ENCODE data around the gene TSEN34.

Gene TSEN34

DNA sequence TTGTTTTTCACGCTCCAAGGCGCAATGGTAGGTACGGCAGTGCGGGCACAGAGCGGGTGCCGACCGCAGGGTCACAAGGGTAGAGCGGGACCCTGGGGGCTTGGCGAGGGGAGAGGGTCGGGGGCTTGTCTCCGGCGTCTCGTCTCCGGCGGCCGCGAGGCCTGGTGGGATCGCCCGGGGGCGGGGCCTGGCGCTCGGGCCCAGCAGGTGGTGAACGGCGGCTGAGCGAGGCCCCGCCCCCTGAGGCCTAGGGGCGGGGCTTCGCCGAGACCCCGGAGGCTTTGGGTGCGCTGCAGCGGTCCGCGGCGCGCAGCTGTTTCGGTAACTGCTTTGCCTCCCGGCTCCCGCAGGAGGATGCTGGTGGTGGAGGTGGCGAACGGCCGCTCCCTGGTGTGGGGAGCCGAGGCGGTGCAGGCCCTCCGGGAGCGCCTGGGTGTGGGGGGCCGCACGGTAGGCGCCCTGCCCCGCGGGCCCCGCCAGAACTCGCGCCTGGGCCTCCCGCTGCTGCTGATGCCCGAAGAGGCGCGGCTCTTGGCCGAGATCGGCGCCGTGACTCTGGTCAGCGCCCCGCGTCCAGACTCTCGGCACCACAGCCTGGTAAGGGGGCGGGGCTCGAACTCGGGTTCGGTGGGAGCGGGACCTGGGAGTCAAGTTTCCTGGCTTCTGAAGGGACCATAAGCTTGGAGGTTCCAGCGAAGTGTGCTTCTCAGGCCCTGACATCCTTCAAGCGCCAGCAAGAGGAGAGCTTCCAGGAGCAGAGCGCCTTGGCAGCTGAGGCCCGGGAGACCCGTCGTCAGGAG lies at the start of gene TSEN34:
Gene TSEN34 (plus strand): TSS at position 298 of the 800 bp plus-strand sequence. CDS start 57 bp downstream, at position 355.
- Histone ChIP-seq H3K36me3 (ENCODE audit: insufficient read depth, low read length) (peaks cover 23% of the 10 kb centered on the region), H3K4me3 (peak within 1 kb of the TSS; percentile 88), H3K27ac (peak within 1 kb of the TSS; percentile 97), H3K9ac (ENCODE audit: insufficient read length) (peak within 1 kb of the TSS; percentile 97), H3K9me3 (ENCODE audit: low read depth, low read length) (no peaks in the 10 kb centered on the region)
- TF ChIP-seq EZH2 (IDR thresholded peaks at IDR 0.05): no peak
- peak; percentile 84 for TF ChIP-seq POLR2AphosphoS5 (IDR thresholded peaks at IDR 0.05; ENCODE audit: borderline replicate concordance, low read depth, low read length)
- TF ChIP-seq FOXP2 (optimal IDR thresholded peaks at IDR 0.05; ENCODE audit: control extremely low read depth, extremely low read length, insufficient read depth): peak; percentile 40
- no peak for DNase-seq (ENCODE audit: low read depth, low spot score)

DNA sequence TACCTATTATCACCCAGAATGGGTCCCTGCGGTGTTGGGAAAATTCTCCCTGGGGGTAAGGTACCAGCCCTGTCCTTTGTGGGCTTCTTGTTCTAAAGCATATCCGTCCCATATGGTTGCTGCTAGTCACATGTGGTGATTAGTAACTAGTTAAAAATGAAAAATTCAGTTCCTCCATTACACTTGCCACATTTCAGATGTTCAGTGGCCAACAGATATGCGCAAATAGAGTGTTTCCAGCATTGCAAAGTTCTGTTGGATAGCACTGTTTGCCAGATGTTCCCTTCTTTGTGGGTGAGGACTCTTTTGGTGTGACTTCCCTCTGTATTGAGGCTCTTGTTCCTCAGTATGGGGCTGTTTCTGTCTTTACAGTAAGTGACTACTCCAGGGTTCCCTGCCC lies 49.8 kb upstream of the TSEN34 start:
- peaks cover 66% of the 10 kb centered on the region for H3K36me3 ChIP-seq (ENCODE audit: insufficient read depth, low read length)
- no peak for TF ChIP-seq POLR2AphosphoS5 (IDR thresholded peaks at IDR 0.05; ENCODE audit: borderline replicate concordance, low read depth, low read length)
- no peak overlapping the region for H3K9ac ChIP-seq (ENCODE audit: insufficient read length)
- H3K4me3 ChIP-seq: no peak overlapping the region
- no peak overlapping the region for H3K27ac ChIP-seq
- DNase-seq (ENCODE audit: low read depth, low spot score): no peak
- no peaks in the 10 kb centered on the region for H3K9me3 ChIP-seq (ENCODE audit: low read depth, low read length)

DNA sequence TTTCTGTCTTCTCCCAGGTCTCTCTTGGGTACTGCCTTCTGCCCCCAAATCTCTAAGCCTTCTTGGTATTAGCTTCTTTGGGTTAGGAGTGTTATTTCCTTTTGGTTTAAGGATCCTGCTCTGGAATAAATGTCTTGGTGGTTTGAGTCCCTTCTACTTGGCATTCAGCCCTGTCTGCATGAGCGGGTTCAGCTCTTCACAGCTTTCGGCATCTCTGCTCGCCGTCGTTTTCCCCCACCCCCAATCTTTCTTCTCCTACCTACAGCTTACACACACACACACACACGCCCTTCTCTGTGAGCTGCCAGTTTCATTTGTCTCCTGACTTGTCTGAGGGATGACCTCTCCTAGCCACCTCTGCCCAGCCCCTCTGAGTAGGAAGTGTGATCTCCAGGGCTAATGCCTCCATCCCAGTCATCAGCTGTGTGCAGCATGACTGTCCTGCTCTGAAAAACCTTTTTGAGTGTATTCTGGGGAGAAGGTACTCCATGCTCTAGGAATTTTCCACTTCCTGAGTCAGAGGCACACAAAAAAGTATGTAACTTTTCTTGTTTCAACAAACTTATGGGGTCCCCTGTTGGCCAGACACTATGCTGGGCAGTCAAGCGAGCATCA lies 48.8 kb upstream of the TSEN34 start:
- DNase-seq (ENCODE audit: low read depth, low spot score): no peak
- Histone ChIP-seq H3K9ac (ENCODE audit: insufficient read length) (no peak overlapping the region), H3K4me3 (no peak overlapping the region), H3K27ac (no peak overlapping the region), H3K36me3 (ENCODE audit: insufficient read depth, low read length) (peaks cover 76% of the 10 kb centered on the region), H3K9me3 (ENCODE audit: low read depth, low read length) (no peaks in the 10 kb centered on the region)
- no peak for TF ChIP-seq EZH2 (IDR thresholded peaks at IDR 0.05)
- no peak for TF ChIP-seq POLR2AphosphoS5 (IDR thresholded peaks at IDR 0.05; ENCODE audit: borderline replicate concordance, low read depth, low read length)
- TF ChIP-seq FOXP2 (optimal IDR thresholded peaks at IDR 0.05; ENCODE audit: control extremely low read depth, extremely low read length, insufficient read depth): no peak

DNA sequence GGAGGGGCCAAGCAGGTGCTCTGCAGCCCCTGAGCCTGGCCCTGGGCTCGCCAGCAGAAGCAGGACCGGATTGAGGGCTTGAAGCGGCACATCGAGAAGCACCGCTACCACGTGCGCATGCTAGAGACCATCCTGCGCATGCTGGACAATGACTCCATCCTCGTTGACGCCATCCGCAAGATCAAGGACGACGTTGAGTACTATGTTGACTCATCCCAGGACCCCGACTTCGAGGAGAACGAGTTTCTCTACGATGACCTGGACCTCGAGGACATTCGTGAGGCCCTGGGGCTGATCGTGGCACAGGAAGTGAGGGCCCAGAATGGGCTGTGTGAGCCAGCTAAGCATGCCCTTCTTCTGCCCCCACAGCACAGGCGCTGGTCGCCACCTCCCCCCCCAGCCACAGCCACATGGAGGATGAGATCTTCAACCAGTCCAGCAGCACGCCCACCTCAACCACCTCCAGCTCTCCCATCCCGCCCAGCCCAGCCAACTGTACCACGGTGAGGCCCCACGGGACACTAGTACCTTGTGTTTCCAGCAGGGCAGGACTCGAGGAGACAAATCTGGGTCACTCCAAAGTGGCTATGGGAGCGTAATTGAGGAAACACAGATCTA lies 45.5 kb upstream of the TSEN34 start:
- DNase-seq (ENCODE audit: low read depth, low spot score): no peak
- Histone ChIP-seq H3K9ac (ENCODE audit: insufficient read length) (no peak overlapping the region), H3K36me3 (ENCODE audit: insufficient read depth, low read length) (peaks cover 80% of the 10 kb centered on the region), H3K9me3 (ENCODE audit: low read depth, low read length) (no peaks in the 10 kb centered on the region), H3K4me3 (no peak overlapping the region), H3K27ac (no peak overlapping the region)
- TF ChIP-seq FOXP2 (optimal IDR thresholded peaks at IDR 0.05; ENCODE audit: control extremely low read depth, extremely low read length, insufficient read depth) (no peak), EZH2 (IDR thresholded peaks at IDR 0.05) (no peak), POLR2AphosphoS5 (IDR thresholded peaks at IDR 0.05; ENCODE audit: borderline replicate concordance, low read depth, low read length) (no peak)

DNA sequence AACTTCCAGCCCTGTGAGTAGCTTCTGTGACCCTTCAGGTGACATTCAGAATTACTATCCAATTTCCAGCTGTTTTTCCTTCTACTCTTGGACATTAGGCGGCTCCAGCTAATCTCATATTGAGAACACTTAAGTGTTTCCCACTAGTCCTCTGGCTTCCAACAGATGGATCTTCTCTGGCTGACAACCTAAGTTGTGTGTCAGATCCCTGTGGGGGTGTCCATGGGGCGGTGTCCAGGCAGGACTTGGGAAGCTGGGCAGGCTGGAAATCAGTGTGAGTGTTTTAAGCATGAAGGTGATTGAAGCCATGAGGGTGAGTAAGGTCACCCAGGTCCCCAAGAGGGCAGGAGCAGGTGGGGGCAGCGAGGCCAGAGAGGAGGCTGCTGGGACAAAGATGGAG lies 43.4 kb upstream of the TSEN34 start:
- H3K9me3 ChIP-seq (ENCODE audit: low read depth, low read length): no peaks in the 10 kb centered on the region
- H3K9ac ChIP-seq (ENCODE audit: insufficient read length): no peak overlapping the region
- DNase-seq (ENCODE audit: low read depth, low spot score): no peak
- TF ChIP-seq EZH2 (IDR thresholded peaks at IDR 0.05) (no peak), POLR2AphosphoS5 (IDR thresholded peaks at IDR 0.05; ENCODE audit: borderline replicate concordance, low read depth, low read length) (no peak), FOXP2 (optimal IDR thresholded peaks at IDR 0.05; ENCODE audit: control extremely low read depth, extremely low read length, insufficient read depth) (no peak)
- H3K36me3 ChIP-seq (ENCODE audit: insufficient read depth, low read length): peaks cover 85% of the 10 kb centered on the region
- H3K27ac ChIP-seq: no peak overlapping the region
- no peak overlapping the region for H3K4me3 ChIP-seq

DNA sequence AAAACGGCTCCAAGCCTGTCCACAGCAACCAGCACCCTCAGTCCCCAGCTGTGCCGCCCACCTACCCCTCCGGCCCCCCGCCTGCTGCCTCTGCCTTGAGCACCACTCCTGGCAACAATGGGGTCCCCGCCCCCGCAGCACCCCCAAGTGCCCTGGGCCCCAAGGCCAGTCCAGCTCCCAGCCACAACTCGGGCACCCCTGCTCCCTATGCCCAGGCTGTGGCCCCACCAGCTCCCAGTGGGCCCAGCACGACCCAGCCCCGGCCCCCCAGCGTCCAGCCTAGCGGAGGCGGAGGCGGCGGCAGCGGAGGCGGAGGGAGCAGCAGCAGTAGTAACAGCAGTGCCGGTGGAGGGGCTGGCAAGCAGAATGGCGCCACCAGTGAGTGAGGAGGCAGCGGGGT lies 43.0 kb upstream of the TSEN34 start:
- Histone ChIP-seq H3K27ac (no peak overlapping the region), H3K9ac (ENCODE audit: insufficient read length) (no peak overlapping the region), H3K36me3 (ENCODE audit: insufficient read depth, low read length) (peaks cover 85% of the 10 kb centered on the region), H3K9me3 (ENCODE audit: low read depth, low read length) (no peaks in the 10 kb centered on the region), H3K4me3 (no peak overlapping the region)
- DNase-seq (ENCODE audit: low read depth, low spot score): no peak
- TF ChIP-seq POLR2AphosphoS5 (IDR thresholded peaks at IDR 0.05; ENCODE audit: borderline replicate concordance, low read depth, low read length): no peak
- TF ChIP-seq EZH2 (IDR thresholded peaks at IDR 0.05): no peak

DNA sequence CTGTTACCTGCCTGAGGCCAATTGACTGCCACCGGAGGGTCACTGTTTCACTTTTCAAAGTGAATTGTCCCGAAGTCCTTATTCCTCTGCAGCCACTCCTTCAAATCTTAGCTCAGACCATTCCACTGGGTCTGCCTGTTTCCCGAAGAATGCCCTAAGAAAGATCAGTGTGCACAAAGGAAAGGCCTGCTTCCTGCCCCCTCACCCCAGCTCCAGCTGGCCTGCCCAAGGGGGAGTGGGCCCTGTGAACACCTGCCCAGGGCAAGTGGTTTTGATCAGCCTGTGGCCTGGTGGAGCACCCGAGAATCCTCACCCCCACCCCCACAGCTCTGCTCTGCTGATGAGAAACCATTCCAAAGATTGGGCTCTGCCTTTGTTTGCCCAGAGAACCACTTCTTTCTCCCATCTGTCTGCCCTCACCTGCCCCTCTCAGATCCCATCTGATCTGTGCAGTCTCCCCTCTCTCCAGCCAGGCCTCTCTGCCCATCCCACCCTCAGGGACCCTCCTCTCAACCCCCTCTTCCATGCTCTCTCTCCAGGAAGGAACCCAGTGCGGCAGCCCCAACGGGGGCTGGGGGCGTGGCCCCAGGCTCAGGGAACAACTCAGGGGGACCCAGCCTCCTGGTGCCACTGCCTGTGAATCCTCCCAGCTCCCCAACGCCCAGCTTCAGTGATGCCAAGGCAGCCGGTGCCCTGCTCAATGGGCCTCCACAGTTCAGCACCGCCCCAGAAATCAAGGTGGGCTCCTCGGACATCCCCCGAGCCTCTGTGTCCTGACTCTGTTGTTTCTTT lies 41.9 kb upstream of the TSEN34 start:
- no peaks in the 10 kb centered on the region for H3K9me3 ChIP-seq (ENCODE audit: low read depth, low read length)
- no peak for TF ChIP-seq POLR2AphosphoS5 (IDR thresholded peaks at IDR 0.05; ENCODE audit: borderline replicate concordance, low read depth, low read length)
- TF ChIP-seq EZH2 (IDR thresholded peaks at IDR 0.05): no peak
- no peak for TF ChIP-seq FOXP2 (optimal IDR thresholded peaks at IDR 0.05; ENCODE audit: control extremely low read depth, extremely low read length, insufficient read depth)
- no peak overlapping the region for H3K9ac ChIP-seq (ENCODE audit: insufficient read length)
- no peak overlapping the region for H3K27ac ChIP-seq
- H3K36me3 ChIP-seq (ENCODE audit: insufficient read depth, low read length): peaks cover 85% of the 10 kb centered on the region
- no peak for DNase-seq (ENCODE audit: low read depth, low spot score)
- H3K4me3 ChIP-seq: no peak overlapping the region
